NCI-H1048 (cell line): Measurements from ENCODE around the gene TMEM240.

ENCODE experiments used
- DNase-seq: peaks from one replicate; lab custom pipeline; 2025; lab: John Stamatoyannopoulos, UW

TMEM240 gene

GRCh38 chr1:1540090-1540817, at the start of gene TMEM240:
Gene TMEM240 (minus strand): TSS chr1:1540624. CDS start chr1:1540346, 278 bp downstream.
- DNase-seq, result no peak

GRCh38 chr1:1583347-1584010, 43.1 kb upstream of the TMEM240 start:
- no peak for DNase-seq

DNA sequence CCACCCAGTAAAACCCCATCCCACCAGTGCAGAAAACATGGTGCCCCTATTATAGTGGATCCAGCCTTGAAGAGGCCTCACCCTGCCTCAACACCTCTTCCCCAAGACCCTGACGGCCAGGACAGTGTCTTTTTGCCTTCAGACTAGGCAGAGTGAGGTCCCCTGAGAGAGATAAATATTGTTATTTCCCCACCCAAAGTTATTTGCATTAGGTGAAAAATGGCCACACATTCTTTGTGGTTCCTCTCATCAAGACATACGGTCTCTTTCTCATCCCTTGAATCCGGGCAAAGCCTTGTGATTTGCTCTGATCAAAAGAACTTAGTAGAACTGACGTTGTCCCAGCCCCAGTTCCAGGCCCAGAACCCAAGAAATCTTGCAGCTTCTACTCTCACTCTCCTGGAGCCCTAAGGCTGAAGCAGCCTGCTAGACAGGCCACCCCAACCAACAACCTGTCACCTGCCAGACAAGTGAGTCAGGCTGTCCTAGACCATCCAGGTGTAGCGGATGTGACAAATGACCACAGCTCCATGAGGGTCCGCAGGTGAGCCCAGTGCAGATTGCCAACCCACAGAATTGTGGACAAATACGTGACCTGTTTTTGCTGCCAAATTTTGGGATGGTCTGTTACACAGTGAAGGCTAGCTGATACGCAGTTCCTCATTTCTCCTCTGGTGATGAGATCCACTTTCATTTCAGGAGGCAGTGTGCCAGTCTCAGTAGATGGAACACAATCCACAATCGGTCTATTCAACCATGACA, 42.3 kb upstream of the TMEM240 start:
- DNase-seq, result no peak

DNA sequence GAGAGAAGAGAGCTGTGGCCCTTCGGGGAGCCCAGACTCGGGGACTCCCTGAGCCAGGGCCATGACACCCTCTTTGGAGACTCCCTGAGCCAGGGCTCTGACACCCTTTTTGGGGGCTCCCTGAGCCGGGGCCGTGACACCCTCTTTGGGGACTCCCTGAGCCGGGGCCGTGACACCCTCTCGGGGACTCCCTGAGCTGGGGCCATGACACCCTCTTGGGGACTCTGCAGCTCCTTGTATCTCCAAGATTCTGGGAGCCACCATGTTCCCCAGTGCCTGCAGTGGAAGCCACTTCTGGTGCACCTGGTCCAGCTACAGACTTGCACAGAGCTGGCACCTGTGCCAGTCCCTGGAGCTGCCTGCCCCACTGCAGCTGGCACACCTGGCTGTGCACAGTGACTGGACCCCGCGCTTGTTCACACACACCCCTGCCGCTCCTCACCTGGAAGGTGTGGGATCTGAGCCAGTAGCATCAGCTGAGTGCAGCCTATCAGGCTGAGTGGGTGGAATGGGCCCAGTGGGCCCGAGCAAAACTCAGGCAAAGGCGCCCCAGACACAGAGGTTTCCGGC, 38.0 kb upstream of the TMEM240 start:
- no peak for DNase-seq

- no peak for DNase-seq
Observed at GRCh38 chr1:1577367-1578011, 37.1 kb upstream of the TMEM240 start.

GRCh38 chr1:1574721-1575537, 34.5 kb upstream of the TMEM240 start, which contains the start of gene SSU72:
Gene SSU72 (minus strand): TSS chr1:1574863. CDS start chr1:1574557, 306 bp downstream.
- DNase-seq, result peak; percentile 76

GRCh38 chr1:1573843-1574720, 33.7 kb upstream of the TMEM240 start:
- DNase-seq, result peak; percentile 65

GRCh38 chr1:1569341-1569740, 28.9 kb upstream of the TMEM240 start:
- DNase-seq, result no peak

GRCh38 chr1:1567891-1568291, 27.5 kb upstream of the TMEM240 start:
- DNase-seq, result no peak

- no peak for DNase-seq
Observed at GRCh38 chr1:1567152-1567875, 26.9 kb upstream of the TMEM240 start.

- DNase-seq, result no peak
Observed at GRCh38 chr1:1565340-1565739, 24.9 kb upstream of the TMEM240 start.

- DNase-seq, result no peak
Observed at GRCh38 chr1:1564268-1564667, 23.8 kb upstream of the TMEM240 start.

DNA sequence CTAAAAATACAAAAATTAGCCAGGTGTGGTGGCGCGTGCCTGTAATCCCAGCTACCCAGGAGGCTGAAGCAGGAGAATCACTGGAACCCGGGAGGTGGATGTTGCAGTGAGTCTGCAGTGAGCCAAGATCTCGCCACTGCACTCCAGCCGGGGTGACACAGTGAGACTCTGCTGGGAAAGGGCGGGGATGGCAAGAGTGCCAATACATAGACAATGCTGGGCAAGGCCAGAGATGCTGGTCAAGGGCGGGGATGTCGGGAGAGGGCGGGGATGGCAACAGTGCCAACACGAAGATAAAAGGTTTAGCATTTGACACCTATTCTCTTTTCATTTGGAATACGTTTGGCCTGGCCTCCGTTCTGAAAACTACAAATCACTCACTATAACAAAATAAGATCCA, 23.3 kb upstream of the TMEM240 start:
- no peak for DNase-seq

GRCh38 chr1:1562556-1563195, 22.3 kb upstream of the TMEM240 start:
- no peak for DNase-seq

- no peak for DNase-seq
Observed at GRCh38 chr1:1561801-1562470, 21.5 kb upstream of the TMEM240 start.

GRCh38 chr1:1560178-1560577, 19.8 kb upstream of the TMEM240 start:
- no peak for DNase-seq

DNA sequence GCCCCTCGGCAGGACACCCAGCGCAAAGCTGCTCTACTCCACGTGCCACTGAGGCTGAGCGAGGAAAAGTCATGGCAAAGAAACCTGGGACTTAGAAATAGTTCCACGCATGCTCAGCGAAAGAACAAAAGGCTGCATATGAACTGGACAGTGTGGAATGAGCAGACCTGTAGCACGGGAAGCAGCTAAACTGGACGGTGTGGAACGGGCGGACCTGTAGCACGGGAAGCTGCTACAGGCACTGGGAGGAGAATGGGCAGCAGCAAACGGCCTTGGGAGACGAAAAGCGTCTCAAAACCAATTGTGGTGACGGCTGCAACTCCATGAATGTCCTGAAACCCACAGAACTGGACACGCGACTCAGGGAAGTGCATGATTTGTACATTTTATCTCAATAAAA, 18.6 kb upstream of the TMEM240 start:
- DNase-seq, result no peak

- DNase-seq, result no peak
Observed at GRCh38 chr1:1558591-1558990, 18.2 kb upstream of the TMEM240 start.
